Adrenal gland (tissue), 5 donors: ENCODE data around the gene PDIA5.

Experiments used
- POLR2A ChIP-seq, 2 donors: fragments of 450-650 bp; IDR thresholded peaks; one replicate each; pipeline ENCODE4 v1.6.1; 2017; ENCODE audit warnings: antibody characterized with exemption in 2 of 2, mild to moderate bottlenecking in 2 of 2, moderate library complexity in 1 of 2
- TF ChIP-seq, protein P1 (sequence below), 6 experiments: fragments of 450-650 bp in 4 of 6; fragments of 200-600 bp in 2 of 6; sonication (generic) in 1 of 6; IDR thresholded peaks; 1 replicate in 5 of 6; 2 replicates in 1 of 6; pipeline versions ENCODE4 v1.5.1 to v1.8.0; 2016 to 2021; ENCODE audit warnings: antibody characterized with exemption in 6 of 6, mild to moderate bottlenecking in 2 of 6, moderate library complexity in 1 of 6
- donor health status: DM: no; HTN: no; CAD: no.

DNA sequence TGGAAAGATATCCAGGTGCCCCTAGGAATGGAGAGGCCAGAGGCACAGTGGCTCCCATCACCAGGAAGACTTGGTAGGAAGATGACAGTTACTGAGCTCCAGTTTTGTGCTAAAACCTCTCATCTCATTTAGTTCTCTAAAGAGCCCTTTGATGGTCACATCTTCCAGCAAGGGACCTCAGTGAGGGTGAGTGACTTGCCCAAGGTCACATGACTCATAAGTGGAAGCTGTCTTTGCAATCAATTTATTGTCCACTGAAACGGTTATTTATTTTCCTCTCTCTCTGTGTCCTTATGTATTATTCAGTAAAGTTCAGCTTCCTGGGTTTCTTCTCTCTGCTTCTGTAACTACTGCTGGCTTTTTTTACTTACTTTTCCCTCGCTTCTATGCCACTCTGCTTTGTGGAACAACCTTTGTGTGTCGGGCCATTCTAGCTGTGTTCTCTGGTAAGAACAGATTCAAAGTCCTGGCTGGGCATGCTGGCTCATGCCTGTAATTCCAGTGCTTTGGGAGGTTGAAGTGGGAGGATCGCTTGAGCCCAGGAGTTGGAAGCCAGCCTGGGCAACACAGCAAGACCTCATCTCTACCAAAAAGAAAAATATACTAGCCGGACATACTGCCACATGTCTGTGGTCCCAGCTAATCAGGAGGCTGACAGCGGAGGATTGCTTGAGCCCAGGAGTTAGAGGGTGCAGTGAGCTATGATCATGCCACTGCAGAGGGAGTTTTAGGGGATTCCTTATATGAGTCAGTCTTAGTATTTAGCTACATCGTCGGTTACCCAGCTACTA, 55.9 kb downstream of the PDIA5 start:
- peak in 1 of 2 donors; percentile 24 for TF ChIP-seq POLR2A (IDR thresholded peaks at IDR 0.05)
- TF ChIP-seq, protein P1, sequence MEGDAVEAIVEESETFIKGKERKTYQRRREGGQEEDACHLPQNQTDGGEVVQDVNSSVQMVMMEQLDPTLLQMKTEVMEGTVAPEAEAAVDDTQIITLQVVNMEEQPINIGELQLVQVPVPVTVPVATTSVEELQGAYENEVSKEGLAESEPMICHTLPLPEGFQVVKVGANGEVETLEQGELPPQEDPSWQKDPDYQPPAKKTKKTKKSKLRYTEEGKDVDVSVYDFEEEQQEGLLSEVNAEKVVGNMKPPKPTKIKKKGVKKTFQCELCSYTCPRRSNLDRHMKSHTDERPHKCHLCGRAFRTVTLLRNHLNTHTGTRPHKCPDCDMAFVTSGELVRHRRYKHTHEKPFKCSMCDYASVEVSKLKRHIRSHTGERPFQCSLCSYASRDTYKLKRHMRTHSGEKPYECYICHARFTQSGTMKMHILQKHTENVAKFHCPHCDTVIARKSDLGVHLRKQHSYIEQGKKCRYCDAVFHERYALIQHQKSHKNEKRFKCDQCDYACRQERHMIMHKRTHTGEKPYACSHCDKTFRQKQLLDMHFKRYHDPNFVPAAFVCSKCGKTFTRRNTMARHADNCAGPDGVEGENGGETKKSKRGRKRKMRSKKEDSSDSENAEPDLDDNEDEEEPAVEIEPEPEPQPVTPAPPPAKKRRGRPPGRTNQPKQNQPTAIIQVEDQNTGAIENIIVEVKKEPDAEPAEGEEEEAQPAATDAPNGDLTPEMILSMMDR (IDR thresholded peaks at IDR 0.05): no peak
